SHP77 treated with DMSO at 0.1 percent for 48 hours (cell line): Measurements from ENCODE around the gene EVA1C.
"Not testable (repeated sequence)": the region's sequence is repeated elsewhere in the genome, so short reads cannot be mapped to it uniquely, and the experiment has no call there.

ENCODE experiments used
- DNase-seq: peaks from one replicate; lab custom pipeline; 2025; lab: John Stamatoyannopoulos, UW

EVA1C gene

GRCh38 chr21:32412162-32413014 lies at the start of gene EVA1C:
EVA1C (plus strand) TSS chr21:32412706; CDS start chr21:32412854, 148 bp downstream.
- DNase-seq: no peak

- DNase-seq: no peak
Measured at GRCh38 chr21:32364387-32364786, 48.1 kb upstream of the EVA1C start.

- DNase-seq: no peak
Measured at GRCh38 chr21:32364796-32365195, 47.7 kb upstream of the EVA1C start.

GRCh38 chr21:32366191-32366590 lies 46.3 kb upstream of the EVA1C start:
- DNase-seq: no peak

- DNase-seq: no peak
Measured at GRCh38 chr21:32367158-32367557, 45.3 kb upstream of the EVA1C start.

GRCh38 chr21:32368386-32368785 lies 44.1 kb upstream of the EVA1C start:
- DNase-seq: no peak

- DNase-seq: not testable (repeated sequence)
Measured at GRCh38 chr21:32368961-32369360, 43.5 kb upstream of the EVA1C start.

- no peak for DNase-seq
Measured at GRCh38 chr21:32370998-32371766, 41.3 kb upstream of the EVA1C start.

GRCh38 chr21:32371913-32372314 lies 40.6 kb upstream of the EVA1C start:
- no peak for DNase-seq

GRCh38 chr21:32372755-32373154 lies 39.8 kb upstream of the EVA1C start:
- DNase-seq: no peak

GRCh38 chr21:32377506-32377905 lies 35.0 kb upstream of the EVA1C start:
- DNase-seq: no peak

GRCh38 chr21:32377991-32378390 lies 34.5 kb upstream of the EVA1C start:
- no peak for DNase-seq

GRCh38 chr21:32378956-32379355 lies 33.5 kb upstream of the EVA1C start:
- no peak for DNase-seq

GRCh38 chr21:32380940-32381339 lies 31.6 kb upstream of the EVA1C start:
- DNase-seq: no peak

- DNase-seq: no peak
Measured at GRCh38 chr21:32381571-32381970, 30.9 kb upstream of the EVA1C start.

- no peak for DNase-seq
Measured at GRCh38 chr21:32382108-32382644, 30.3 kb upstream of the EVA1C start.

- no peak for DNase-seq
Measured at GRCh38 chr21:32383812-32384211, 28.7 kb upstream of the EVA1C start.

GRCh38 chr21:32386195-32386870 lies 26.2 kb upstream of the EVA1C start:
- DNase-seq: no peak

- no peak for DNase-seq
Measured at GRCh38 chr21:32387151-32387550, 25.4 kb upstream of the EVA1C start.

GRCh38 chr21:32388306-32388705 lies 24.2 kb upstream of the EVA1C start:
- no peak for DNase-seq

- DNase-seq: no peak
Measured at GRCh38 chr21:32389337-32390015, 23.0 kb upstream of the EVA1C start.
